HG03066 (cell line): ENCODE results near the gene TLR3.

Source experiments
- ATAC-seq: cut with Tn5 transposase; IDR thresholded peaks from one replicate; pipeline ENCODE4 v1.9.1; 2021; ENCODE audit warnings: low read depth; ENCODE audit not compliant: unreplicated experiment

TLR3 gene

DNA sequence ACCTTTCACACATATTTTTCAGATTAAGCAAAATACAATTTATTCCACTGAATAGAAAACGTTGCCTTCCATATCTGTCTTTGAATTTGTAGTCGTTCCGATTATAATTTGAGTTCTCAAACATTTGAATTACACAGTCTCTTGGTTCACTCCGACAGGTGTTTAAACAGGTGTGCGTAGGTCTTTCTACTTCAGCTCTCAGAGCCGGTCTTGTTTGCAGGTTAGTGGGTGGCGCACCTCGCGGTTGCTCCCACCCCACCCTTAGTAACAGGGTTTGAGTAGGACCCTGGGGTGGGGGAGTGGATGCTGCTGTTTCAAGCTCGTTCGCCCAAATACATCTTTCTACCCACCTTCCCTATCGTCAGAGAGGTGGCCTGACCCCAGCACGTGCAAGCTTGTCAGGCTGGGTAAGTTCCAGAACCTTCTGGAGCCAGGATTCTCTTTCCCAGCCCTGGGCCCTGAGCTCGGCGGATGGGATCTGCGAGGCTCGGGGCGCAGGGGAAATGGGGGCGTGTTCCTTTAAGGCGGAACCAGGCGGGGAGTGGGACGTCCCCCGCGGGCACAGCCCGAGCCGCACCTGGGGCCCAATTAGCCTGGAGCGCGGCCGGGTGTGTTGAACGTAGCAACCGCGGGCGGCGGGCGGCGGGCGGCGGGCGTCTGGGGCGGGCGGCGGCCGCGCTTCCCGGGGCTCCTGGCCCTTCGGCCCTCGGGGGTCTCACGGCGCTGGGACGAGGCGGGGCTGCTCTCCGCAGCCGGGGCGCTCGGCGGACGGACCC is 35.3 kb downstream of the TLR3 start, which contains the start of gene FAM149A:
TSS of gene FAM149A (plus strand) at position 591 of the 776 bp plus-strand sequence.
- ATAC-seq = peak; percentile 67

DNA sequence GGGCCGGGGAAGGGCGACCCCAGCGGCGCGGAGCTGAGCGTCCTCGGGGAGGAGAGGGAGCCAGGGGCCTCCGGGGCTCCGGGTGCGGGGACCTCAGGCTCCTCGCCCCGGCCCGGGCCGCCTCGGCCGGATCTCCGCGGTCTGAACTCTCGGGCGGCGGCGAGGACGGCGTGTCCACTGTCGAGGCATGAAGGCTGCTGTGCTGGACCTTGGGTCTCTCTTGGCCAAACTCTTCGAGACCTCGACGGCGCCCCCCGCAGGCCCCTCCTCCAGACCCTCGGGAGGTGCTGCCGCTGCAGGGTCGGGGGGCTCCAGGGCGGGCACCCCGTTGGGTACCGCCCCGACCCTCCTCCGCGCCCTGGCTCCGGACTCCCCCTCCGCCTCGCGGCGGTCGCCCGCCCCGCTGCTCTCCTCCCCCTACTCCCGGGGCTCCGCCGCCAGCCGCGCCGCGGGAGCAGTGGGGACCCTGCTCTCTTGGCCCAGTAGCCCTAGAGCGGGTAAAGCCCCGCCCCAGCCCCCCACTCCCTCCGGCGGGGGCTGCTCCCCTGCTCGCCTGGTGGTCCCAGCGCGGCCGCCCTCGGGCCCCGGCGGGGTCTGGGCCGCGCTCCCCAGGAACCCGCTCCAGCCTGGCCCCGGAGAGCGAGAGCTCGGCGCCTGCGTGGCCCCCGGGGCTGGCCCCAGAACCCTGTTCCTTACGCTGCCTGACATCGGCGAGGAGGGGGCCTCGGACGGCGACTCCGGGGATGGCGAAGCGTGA is 36.1 kb downstream of the TLR3 start:
- peak; percentile 36 for ATAC-seq

DNA sequence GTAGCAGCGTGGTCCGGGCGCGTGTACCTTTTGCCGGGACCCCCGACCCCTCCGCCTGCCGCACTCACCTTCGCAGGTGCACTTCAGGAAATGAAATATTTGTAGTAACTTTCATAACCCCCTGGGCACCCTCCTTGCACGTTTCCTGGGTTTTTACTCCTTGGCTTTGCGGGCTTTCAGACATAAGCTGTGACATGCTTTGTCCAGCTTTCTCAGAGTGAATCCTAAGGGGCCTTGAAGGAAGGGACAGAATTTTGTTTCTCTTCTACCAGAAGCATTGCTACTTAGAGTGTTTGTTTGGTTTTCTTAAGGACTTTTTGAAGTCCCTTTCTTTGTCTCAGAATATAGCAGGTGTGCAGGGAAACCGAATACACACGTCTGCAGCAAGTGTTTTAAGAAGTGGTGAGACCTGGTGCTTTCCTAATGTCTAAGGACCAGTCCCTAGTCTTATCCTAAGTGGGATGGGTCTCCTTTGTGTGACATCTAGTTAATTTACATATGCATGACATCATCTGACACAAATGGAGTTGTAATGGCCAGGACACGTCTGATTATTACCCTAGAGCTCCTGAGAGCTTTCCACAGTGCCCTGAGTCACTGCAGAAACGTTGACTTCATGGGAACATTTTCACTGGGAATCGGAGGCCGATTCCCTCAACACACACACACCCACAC is 36.8 kb downstream of the TLR3 start:
- no peak for ATAC-seq

DNA sequence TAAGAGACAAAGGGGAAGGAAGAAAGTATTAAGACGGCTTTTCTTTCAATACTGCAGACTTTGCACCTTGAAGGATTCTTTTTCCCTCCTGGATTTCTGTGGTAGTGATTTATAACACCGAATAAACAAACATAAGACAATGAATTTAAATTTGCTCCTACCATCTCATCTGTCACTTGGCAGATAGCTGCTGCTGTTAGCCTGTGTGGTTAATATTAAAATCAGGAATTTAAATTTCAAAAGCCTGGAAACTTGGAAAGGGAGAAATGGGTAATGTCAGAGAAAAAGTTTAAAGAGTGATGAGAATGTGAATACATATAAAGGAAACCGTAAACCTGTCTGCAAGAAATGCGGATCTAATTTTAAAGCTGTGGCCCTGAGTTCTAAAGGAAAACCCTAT is 39.0 kb downstream of the TLR3 start:
- ATAC-seq = no peak

DNA sequence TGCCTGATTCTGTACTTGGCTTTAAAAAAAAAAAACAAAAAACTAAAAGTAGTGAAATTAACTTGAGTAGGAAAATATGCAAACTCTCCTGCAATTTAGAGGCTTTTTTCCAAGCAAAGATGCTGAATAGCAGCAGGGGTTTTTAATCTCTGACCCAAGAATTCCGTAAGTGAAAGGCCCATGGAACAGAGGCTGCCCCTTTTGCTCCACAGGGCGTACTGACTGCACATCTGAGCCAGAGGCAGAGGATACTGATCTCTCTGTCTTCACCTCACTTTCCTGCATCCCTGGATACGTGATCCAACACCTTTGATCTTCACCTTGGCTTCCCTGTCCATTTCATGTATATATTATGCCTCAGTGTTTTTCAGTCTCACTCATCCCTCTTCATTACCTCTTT is 39.4 kb downstream of the TLR3 start:
- ATAC-seq = no peak

DNA sequence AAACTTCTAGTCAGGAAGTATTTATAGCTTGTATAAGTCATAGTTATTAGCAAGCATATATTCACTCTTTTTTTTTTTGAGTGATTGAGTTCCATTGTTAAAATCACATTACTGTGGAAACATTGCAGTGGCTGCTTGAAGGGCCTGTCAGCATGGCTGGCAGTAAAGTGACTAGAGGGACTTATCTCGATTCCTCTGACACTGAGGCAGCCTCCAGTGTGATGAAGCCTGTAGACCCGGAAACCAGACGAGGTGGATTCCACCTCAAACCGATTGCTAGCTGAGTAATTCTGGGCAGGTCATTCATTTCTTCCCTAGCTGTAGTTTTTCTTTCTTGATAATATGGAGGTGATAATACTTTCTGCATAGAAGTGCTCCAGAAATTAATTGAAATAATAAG is 40.3 kb downstream of the TLR3 start:
- ATAC-seq = no peak

DNA sequence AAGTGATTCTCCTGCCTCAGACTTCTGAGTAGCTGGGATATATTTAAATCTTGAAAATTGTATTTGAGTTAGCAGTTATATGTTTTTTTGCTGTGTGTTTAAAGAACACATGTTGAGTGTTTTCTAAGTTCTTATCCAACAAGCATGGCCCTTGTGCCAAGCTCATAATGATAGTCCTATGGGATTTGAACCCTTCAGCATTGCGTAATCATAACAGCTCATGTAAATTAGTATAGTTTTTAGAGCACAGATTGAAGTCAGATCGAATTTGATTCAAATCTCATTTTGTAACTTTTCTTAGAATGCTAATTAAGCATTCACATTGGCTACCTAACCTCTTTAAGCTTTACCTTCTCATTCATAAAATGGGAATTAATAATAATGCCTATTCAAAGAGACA is 47.7 kb downstream of the TLR3 start:
- ATAC-seq = no peak

DNA sequence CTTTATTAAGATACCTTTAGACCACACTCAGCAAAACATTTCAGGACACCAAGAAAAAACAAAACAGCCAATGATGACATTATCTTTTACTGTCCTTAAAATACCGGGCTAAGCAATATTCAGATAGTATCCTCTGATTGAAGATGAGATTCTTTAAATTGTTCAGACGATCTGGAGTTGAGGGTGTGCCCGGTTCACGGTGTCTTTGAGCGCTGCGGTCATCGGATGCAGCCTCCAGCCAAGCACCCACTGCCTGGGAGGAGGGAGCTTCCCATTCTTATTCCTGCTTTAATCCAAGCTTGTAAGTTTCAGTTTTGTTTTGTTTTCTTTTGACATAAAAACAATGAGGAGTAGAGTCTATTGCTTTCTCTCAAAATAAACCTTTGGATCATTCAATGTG is 49.6 kb downstream of the TLR3 start:
- ATAC-seq = no peak

DNA sequence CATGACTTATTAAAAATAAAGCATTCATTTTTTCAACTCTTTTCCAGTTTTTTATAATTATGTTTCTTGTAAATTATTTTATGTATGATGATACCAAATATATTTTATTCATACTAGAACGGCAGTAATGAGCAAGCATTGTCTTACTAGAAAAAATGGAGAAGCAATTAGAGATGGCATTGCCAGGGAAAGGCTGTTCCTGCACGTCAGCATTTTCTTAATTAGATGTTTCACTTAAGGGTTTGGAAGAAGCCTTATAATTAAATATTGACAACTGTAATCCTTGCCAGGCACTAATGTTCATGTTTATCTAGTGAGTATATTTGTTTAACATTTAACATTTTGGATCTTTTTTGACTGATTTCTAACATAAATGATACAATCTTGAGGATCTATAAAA is 52.1 kb downstream of the TLR3 start:
- ATAC-seq = no peak

DNA sequence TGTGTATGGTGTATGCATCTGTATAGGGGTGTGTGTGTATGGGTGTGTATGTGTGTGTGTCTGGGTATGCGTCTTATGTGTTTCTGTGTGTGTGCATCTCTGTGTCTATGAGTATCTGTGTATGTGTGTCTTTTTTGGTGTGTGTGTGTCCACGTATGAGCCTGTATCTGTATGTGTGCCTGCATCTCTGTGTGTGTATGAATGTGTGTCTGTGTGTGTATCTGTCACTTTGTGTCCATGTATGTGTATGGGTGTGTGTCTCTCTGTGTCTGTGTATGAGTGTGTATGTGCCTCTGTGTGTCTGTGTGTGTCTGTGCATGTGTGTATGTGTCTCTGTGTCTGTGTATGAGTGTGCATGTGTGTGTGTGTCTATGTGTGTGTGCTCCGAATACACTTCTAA is 59.9 kb downstream of the TLR3 start:
- no peak for ATAC-seq

DNA sequence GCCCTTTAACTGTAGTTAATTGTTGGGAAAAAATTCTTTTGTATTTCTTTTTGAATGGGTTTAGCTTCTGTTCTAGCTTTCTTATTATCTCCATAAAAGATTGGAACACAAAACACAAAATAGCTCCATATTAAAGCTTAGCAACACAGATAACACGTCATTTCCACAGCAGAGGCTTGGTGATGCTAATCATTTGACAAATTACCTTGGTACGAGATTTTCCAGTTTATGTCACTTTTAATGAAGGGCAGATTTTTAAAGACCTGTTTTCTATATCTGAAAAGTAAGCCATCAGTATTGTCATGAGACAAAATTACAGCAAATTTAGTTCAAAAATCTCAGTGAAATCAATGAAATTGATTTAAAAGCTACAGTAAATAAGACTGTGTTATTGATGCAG is 63.0 kb downstream of the TLR3 start:
- ATAC-seq = no peak

DNA sequence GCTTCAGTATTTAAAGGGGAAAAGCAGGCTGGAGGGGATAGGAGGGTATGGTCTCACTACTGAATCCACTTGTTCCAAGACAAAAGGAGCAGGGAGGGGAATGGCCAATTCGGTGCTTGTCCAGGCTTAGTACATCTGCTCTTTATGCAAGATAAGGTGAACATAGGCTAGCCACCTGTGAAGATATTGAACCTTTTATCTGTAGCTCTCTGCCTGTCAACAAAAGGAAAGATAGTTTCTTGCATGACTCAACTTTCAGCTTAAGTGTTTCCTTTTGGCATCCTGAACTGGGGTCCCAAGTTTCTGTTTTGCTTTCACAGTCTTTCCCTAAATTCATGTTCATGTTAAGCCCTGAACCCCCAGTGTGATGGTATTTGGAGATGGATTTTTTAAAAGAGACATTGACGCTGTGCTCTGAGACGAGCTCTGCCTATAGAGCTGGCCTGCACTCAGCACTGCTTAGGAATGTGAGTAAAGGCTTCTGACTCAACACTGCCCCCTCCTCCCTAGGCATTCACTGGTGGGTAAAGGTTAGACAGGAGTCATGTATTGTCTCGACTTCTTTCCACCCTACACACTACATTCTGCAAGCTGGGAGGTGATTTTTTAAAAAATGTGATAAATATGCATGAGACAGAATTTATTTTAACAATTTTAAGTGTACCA is 63.8 kb downstream of the TLR3 start:
- no peak for ATAC-seq

DNA sequence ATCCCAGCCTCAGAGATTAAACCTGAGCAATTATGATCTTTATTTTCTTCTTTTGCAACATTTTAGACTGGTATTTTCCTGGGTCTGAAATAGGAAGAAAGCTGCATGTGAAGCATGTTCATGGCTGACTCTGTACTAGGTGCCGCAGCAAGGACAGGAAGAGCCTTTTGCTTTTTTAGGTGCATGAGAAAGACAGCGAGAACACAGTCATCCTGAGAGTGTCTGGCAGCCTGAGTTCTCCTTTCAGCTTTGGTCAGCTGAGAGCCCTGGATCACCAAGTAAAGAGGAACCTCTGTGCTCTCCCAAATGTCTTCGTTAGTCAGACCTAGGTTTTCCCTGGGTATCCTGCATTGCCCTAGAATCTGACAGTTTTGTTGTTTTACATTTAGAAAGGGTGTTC is 65.3 kb downstream of the TLR3 start:
- peak; percentile 99 for ATAC-seq

DNA sequence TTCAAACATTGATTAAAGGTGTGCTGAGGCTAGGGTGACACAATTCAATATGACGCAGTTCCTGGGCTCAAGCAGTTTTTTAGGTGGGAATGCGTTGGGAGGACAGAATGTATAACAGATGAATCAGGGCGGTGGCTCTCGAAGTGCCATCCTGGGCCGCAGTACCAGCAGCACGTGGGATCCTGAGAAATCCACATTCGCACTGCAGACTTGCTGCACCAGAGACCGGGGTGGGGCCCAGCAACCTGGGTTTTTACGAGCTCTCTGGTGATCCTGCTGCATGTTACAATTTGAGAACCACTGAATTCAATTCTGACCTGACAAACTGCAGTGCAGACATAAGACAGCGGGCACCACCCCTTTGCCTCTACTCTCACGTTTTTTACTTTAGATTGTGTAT is 65.9 kb downstream of the TLR3 start:
- no peak for ATAC-seq

DNA sequence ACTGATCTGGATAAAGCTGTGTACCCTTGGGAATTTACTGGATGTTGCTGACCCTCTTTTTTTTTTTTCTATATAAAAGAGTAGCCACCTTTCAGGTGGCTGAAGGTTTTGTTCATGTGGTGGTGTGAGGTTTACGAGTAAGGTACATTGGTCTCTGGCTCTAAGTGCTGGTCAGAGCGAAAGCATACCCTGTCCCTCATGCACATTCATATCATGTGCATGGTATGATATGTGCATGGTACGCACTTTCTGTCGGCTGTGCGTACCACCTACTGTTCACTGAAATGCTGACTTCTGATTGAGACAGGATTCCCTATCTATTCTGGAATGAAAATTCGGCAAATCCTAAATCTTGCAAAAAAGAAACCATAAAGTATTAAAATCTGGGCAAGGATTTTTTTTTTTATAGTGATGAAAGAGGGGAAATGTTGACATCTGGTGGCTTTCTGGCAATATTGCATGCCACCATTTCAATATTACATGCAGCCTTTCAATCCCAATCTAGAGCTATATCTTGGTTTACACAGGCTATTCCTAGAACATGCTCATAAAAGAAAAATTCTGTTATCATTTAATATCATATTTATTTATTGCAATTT is 68.3 kb downstream of the TLR3 start:
- ATAC-seq = peak; percentile 32
